Measurements from ENCODE around the gene DNASE2.

Gene DNASE2

GRCh38 chr19:12881172-12881808 lies at the start of gene DNASE2:
Gene DNASE2, minus strand, starts transcription at chr19:12881449. Its CDS starts 74 bp downstream, at chr19:12881375.
- Histone ChIP-seq H3K9me2 (replicated peaks; ENCODE audit: insufficient read depth, low read length) (no peaks in the 10 kb centered on the region), H3K4me2 (ENCODE audit: low read depth, low read length) (peak within 1 kb of the TSS; percentile 97), H2AFZ (ENCODE audit: low read length) (peak within 1 kb of the TSS; percentile 89), H3F3A (ENCODE audit: insufficient read depth, low read length) (peaks cover 8% of the 10 kb centered on the region), H3K4me3 (ENCODE audit: low read length) (peak within 1 kb of the TSS; percentile 76), H3K9me3 (replicated peaks; ENCODE audit: insufficient read depth, low read length) (no peaks in the 10 kb centered on the region), H3K27me3 (replicated peaks; ENCODE audit: insufficient read depth, low read length) (no peaks in the 10 kb centered on the region), H3K79me2 (ENCODE audit: low read length) (peaks cover 11% of the 10 kb centered on the region; the same call in 1 of the 2 replicates), H3K27ac (ENCODE audit: low read length) (peak within 1 kb of the TSS; percentile 25; the same call in 1 of the 2 replicates), H4K20me1 (ENCODE audit: insufficient read depth, low read length) (no peaks in the 10 kb centered on the region), H3K36me3 (replicated peaks; ENCODE audit: insufficient read depth, low read length) (no peaks in the 10 kb centered on the region), H3K4me1 (ENCODE audit: low read length) (peaks cover 10% of the 10 kb centered on the region), H3K9ac (ENCODE audit: low read length) (peak within 1 kb of the TSS; percentile 53; the same call in 1 of the 2 replicates)
- DNase-seq, result peak; percentile 96
- TF ChIP-seq CTCF (IDR thresholded peaks at IDR 0.05; ENCODE audit: low read length) (no peak), EZH2phosphoT487 (IDR thresholded peaks at IDR 0.05; ENCODE audit: low read length) (no peak), EZH2 (optimal IDR thresholded peaks at IDR 0.05; ENCODE audit: low read depth, low read length) (no peak)

GRCh38 chr19:12930002-12930645 lies 48.9 kb upstream of the DNASE2 start:
- H3K9me2 ChIP-seq (replicated peaks; ENCODE audit: insufficient read depth, low read length), result no peaks in the 10 kb centered on the region
- no peak overlapping the region for H3K27ac ChIP-seq (ENCODE audit: low read length)
- H3K27me3 ChIP-seq (replicated peaks; ENCODE audit: insufficient read depth, low read length), result no peaks in the 10 kb centered on the region
- H3K36me3 ChIP-seq (replicated peaks; ENCODE audit: insufficient read depth, low read length), result peaks cover 7% of the 10 kb centered on the region
- DNase-seq, result no peak
- H3K9ac ChIP-seq (ENCODE audit: low read length), result no peak overlapping the region
- TF ChIP-seq CTCF (IDR thresholded peaks at IDR 0.05; ENCODE audit: low read length) (no peak), EZH2 (optimal IDR thresholded peaks at IDR 0.05; ENCODE audit: low read depth, low read length) (no peak), EZH2phosphoT487 (IDR thresholded peaks at IDR 0.05; ENCODE audit: low read length) (no peak)
- no peak overlapping the region for H3K4me2 ChIP-seq (ENCODE audit: low read depth, low read length)
- no peak overlapping the region for H2AFZ ChIP-seq (ENCODE audit: low read length)
- no peaks in the 10 kb centered on the region for H3K9me3 ChIP-seq (replicated peaks; ENCODE audit: insufficient read depth, low read length)
- H3K4me1 ChIP-seq (ENCODE audit: low read length), result peaks cover 11% of the 10 kb centered on the region; the same call in 1 of the 2 replicates
- H3K79me2 ChIP-seq (ENCODE audit: low read length), result peaks cover 53% of the 10 kb centered on the region
- no peaks in the 10 kb centered on the region for H3F3A ChIP-seq (ENCODE audit: insufficient read depth, low read length)
- no peak overlapping the region for H3K4me3 ChIP-seq (ENCODE audit: low read length)
- H4K20me1 ChIP-seq (ENCODE audit: insufficient read depth, low read length), result no peaks in the 10 kb centered on the region

GRCh38 chr19:12924621-12925310 lies 43.5 kb upstream of the DNASE2 start:
- DNase-seq, result no peak
- H3K36me3 ChIP-seq (replicated peaks; ENCODE audit: insufficient read depth, low read length), result peaks cover 24% of the 10 kb centered on the region
- no peak overlapping the region for H3K4me2 ChIP-seq (ENCODE audit: low read depth, low read length)

More at GRCh38 chr19:12924621-12925310, 43.5 kb upstream of the DNASE2 start:
- Histone ChIP-seq H4K20me1 (ENCODE audit: insufficient read depth, low read length) (no peaks in the 10 kb centered on the region), H2AFZ (ENCODE audit: low read length) (no peak overlapping the region), H3K4me1 (ENCODE audit: low read length) (no peaks in the 10 kb centered on the region), H3K79me2 (ENCODE audit: low read length) (peaks cover 15% of the 10 kb centered on the region), H3K9ac (ENCODE audit: low read length) (no peak overlapping the region), H3K9me2 (replicated peaks; ENCODE audit: insufficient read depth, low read length) (no peaks in the 10 kb centered on the region), H3K9me3 (replicated peaks; ENCODE audit: insufficient read depth, low read length) (no peaks in the 10 kb centered on the region), H3K27ac (ENCODE audit: low read length) (no peak overlapping the region), H3K4me3 (ENCODE audit: low read length) (no peak overlapping the region), H3K27me3 (replicated peaks; ENCODE audit: insufficient read depth, low read length) (no peaks in the 10 kb centered on the region), H3F3A (ENCODE audit: insufficient read depth, low read length) (peaks cover 7% of the 10 kb centered on the region; the same call in 1 of the 2 replicates)
- TF ChIP-seq EZH2phosphoT487 (IDR thresholded peaks at IDR 0.05; ENCODE audit: low read length) (no peak), EZH2 (optimal IDR thresholded peaks at IDR 0.05; ENCODE audit: low read depth, low read length) (no peak), CTCF (IDR thresholded peaks at IDR 0.05; ENCODE audit: low read length) (no peak)
